Measurements from ENCODE around the gene ZFAND3.

ZFAND3 gene, protein sequence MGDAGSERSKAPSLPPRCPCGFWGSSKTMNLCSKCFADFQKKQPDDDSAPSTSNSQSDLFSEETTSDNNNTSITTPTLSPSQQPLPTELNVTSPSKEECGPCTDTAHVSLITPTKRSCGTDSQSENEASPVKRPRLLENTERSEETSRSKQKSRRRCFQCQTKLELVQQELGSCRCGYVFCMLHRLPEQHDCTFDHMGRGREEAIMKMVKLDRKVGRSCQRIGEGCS

DNA sequence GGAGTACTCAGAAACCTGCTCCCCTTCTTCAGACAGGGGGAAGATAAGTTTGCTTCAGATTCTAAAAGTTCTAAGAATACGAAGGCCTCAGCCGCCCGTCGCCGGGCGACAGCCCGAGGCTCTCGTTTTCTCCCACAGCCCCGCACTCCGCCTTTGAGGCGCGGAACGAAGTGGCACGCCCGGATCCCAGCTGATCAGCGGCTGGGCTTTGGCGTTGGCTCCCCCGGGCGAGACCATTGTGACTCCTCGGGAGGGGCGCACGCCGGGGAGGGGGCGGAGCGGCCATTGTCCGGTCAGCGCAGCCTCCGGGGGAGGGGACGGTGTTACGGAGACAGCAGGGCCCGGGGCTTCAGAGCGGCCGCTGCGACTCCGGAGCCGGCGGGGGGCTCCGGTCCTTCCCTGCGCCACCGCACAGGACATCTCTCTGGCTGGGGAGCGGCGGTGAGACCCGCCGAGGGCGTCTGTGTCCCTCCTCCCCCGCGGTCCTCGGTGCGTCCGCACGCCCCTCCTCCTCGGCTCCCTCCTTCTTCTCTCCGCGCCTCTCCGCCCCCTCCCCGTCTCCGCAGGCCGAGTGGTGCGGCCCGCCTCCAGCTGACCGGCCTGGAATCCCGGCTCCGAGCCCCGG lies at the start of gene ZFAND3:
ZFAND3 (plus strand) TSS at position 551 of the 625 bp plus-strand sequence. CDS start 219 bp downstream, outside the sequence.
- DNase-seq = peak; percentile 80

GRCh38 chr6:37774028-37774680 lies 45.4 kb upstream of the ZFAND3 start:
- DNase-seq = no peak

DNA sequence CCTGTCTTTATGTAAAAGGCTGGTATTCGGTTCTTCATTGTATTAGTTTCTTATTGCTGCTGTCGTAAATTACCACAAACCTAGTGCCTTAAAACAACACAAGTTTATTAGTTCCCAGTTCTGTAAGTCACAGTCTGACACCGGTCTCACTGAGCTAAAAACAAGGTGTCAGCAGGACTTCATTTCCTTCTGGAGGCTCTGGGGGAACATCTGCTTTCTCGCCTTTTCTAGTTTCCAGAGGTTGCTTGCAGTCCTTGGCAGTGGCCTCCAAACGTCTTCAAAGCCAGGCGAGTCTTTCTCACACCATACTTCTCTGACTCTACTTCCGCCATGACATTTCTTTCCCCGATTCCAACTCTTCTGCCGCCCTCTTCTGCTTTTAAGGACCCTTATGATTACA lies 43.0 kb upstream of the ZFAND3 start:
- no peak for DNase-seq

DNA sequence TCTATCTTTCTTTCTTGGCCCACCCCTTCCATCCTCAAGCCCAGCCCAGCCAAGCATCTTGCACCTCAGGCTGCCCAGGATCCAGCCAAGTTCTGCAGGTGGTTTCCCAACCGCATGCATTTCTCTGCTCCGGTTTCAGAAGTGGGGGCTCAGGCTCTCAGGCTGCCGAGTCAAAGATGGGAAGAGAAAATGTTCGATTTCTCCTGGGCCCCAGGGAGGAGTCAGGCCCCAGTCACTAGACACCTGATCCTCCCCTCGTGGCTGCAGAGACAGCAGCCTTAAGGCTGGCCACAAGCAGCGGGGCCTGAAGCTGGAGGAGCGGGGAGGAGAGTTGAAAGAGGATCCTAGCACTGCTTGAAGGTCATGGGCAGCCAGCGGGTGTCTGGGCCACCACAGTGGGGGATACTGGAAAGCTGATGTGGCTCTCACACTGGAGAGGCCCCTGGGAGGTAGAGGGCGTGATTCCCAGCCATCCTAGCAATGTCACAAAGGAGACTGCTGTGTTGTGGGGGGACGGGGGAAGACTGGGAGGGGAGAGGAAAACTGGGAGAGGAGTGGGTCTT lies 42.2 kb upstream of the ZFAND3 start:
- DNase-seq = no peak

DNA sequence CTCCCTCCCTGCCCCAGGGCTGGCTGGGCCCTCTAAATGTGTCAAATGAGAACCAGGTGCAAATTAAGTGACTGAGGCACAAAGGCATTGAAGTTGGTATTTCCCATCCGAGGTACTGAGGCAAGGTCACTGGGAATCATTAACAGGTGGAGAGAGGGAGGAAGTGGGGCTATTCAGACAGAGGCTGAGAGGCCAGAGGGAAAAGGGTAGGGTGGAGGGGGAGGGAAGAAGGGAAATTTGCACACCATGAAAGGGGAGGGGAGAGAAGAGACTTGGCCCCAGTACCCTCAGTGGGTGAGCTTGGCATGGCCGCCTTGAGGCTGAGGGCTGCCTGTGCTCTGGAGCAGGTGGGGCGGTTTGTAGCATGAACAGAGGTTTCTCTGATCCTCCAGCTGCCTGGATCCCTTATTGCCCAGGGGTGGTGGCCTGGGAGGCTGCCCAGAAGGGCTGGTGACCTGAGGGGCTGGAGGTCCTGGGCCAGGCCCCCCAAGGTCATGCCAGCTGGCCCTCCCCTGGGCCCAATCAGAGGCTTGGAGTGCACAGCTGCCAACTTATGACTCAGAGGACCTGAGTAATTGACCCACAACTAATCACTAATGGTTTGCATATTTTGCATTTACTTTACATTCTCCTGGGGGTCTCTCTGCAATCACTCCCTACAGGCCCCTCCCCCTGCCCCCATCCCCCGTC lies 40.3 kb upstream of the ZFAND3 start:
- DNase-seq = no peak

DNA sequence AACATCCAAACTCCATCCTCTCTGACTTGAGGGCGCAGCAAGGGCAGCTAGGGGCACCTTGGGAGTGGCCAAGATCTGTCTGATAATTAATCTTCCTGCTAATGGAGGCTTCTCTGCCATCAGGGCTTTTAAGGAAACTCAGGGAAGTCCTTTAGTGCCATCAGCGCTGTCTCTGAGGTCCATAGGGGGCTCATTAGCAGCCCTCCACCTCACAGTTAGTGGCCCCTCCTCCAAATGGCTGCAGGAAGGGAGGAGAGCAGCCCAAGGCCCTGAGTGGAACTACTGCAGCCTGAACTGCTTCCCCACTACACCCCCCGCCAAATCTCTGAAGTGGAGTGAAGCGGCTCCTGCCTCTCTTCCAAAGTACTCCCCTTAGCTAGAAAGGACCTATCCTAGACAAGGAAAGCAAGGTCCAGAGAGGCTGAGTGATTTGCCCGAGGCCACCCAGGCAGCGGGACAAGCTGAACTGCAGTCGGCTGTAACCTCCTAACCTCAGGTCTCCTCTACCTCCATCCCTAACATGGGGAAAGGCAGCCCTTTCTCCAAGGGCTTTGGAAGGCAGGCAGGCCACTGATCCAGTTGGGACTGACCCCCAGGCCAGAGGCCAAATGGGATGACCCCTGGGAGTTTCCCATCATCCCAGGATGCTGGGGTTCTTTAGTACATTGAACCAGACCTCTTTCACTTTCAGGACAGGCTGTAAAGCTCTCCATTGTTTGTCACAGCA lies 39.5 kb upstream of the ZFAND3 start:
- no peak for DNase-seq

- no peak for DNase-seq
Measured at GRCh38 chr6:37781788-37782187, 37.7 kb upstream of the ZFAND3 start.

GRCh38 chr6:37783025-37783855 lies 36.3 kb upstream of the ZFAND3 start:
- DNase-seq = no peak

GRCh38 chr6:37783856-37784584 lies 35.5 kb upstream of the ZFAND3 start:
- no peak for DNase-seq

GRCh38 chr6:37784585-37784967 lies 35.0 kb upstream of the ZFAND3 start:
- no peak for DNase-seq

GRCh38 chr6:37785002-37785662 lies 34.4 kb upstream of the ZFAND3 start:
- DNase-seq = no peak

- DNase-seq = no peak
Measured at GRCh38 chr6:37785663-37786270, 33.8 kb upstream of the ZFAND3 start.

GRCh38 chr6:37787216-37787615 lies 32.3 kb upstream of the ZFAND3 start:
- no peak for DNase-seq

GRCh38 chr6:37788259-37788658 lies 31.3 kb upstream of the ZFAND3 start:
- no peak for DNase-seq

DNA sequence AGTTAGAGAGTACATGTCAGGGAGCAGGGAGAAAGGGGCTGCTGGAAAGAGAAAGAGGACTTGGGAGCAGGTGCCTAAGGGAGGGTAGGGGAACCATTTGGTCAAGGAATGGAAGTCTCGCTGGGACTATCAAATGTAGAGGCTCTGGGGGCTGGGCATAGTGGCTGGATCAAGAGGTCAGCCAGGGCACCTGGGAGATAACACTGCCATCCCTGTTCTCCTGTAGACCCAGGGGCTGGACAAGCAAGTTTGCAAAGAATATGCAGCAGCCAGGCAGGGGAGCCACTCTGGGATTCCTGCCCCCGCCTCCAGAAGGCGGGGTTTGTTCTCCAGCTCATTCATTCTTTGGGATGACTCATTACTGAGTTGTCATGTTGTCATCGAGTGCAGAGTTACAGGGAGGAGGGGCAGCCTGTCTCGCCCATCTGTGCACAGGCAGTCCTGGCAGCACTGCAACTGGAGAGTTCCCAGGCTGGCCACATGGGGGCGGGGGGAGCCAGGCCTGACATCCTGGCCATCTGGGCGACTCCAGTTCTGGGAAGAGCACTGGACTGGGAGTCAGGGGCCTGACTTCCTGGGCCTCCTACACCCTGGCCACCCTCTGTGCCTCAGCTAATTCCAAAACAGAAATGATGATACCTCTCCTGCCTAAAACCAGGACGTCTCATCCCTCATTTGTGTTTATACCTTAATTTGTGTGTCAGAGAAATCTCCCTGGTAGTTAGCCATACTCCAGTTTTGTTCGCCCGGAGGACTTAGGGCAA lies 28.2 kb upstream of the ZFAND3 start:
- DNase-seq = peak; percentile 68

DNA sequence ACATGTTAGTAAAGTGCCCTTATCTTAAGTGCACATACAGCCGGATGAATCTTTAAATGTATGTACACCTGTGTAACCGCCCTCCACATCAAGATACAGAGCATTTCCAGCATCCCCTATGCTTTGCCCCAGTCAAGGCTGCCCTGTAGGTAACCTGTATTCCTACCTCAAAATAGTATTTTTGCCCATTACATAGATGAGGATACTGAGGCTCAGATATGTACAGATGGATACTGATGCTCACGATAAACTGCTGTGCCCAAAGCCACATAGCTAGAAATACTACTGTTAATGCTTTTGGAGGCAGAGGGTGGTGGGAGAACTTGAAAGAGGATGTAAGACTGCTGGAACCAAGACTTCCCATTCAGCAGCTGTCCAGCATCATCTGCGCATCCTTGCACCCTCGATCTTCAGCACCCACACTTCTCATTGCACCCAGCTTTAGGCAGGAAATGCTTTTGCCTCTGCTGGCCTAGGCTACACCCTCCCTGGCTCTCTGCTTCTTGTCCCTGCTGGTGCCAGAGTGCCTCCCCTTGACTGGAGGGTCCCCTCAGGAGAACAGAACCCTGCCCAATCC lies 27.0 kb upstream of the ZFAND3 start:
- DNase-seq = no peak

GRCh38 chr6:37793067-37793466 lies 26.5 kb upstream of the ZFAND3 start:
- no peak for DNase-seq

DNA sequence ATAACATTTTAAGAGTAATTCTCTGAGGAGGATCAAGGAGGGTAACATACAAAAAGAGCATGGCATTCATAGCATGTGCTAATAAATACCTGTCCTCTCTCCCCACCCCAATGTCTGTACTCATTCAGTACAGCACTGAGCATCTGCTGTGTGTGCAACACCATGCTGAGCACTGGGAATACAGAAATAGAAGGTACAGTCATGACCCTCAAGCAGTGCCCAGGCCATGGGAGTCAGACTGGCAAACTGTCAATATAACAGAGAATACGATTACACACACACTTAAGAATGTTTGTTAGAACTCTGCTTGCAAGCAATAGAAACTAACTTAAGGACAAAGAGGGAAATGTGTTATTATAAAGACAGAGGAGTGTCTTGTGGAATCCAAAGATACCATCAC lies 24.7 kb upstream of the ZFAND3 start:
- DNase-seq = no peak

Data from activated T-cell treated with anti-CD3 and anti-CD28 coated beads for 4 hours (primary cell).